HG03565 (cell line): ENCODE results near the gene SLC39A6.
"Not testable (repeated sequence)": the region's sequence is repeated elsewhere in the genome, so short reads cannot be mapped to it uniquely, and the experiment has no call there.

Experiments used
- ATAC-seq: cut with Tn5 transposase; IDR thresholded peaks from one replicate; pipeline ENCODE4 v1.9.1; 2021; ENCODE audit warnings: mild to moderate bottlenecking, moderate library complexity; ENCODE audit not compliant: unreplicated experiment

Gene SLC39A6

DNA sequence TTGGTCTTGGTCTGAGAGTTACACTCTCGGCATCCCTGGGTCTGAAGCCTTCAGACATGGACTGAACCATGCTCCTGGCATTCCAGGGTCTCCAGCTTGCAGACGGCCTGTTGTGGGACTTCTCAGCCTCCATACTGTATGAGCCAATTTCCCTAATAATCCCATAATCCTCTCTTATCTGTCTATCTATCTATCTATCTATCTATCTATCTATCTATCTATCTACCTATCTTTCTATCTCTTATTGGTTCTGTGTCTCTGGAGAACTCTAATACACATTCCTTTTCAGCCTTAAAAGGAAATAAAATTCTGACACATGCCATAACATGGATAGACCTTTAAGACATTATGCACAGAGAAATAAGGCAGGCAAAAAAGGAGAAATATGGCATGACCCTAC is 24.4 kb downstream of the SLC39A6 start:
- ATAC-seq: no peak

DNA sequence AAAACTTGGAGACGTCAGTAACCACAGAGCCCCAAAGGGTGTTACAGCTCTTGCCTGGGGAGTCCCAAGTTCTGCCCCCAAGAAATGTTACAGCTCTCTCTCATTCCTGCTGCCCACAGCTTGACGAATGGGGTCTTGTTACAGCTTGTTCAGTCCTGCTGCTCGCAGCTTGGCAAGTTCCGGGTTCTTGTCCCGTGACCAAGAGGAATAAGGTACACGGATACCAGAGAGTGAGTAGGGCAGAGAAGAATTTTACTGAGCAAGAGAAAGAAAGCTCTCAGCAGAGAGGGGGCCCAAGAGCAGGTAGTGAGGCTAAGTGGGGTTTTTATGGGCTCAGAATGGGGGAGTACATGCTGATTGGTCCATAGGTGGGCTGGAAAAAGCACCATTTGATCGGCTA is 27.2 kb downstream of the SLC39A6 start:
- ATAC-seq: no peak

DNA sequence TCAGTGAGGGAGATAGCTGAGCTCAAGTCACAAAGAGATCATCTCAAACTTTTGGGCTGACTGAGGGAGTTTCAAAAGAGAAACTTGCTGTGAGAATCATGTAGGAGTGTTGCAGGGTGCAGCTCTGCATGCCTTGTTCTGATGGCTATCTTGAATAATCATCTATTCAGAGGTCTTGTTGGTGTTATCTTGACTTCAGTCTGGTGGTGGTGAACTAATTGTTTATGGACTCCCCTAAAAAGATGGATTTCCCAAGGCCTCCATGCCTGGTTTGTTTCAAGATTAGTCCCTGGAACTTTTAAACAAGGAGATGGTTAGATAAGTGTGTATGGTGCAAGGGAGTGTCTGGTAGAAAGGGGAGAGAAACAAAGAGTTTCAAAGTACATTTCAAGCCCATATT is 29.8 kb downstream of the SLC39A6 start:
- ATAC-seq: no peak

DNA sequence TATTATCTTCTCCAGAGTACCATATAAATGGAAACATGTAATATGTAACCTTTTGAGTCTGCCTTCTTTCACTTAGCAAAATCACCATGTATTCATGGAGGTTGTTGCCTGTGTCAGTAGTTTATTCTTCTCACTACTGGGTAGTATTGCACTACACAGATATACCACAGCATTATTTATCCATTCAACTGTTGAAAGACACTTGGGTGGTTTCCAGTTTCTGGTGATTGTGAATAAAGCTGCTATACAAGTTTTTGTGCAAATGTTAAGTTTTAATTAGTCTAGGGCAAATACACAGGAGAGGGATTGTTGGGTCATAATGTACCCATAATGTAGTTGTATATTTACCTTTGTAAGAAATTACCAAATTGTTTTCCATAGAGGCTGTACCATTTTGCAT is 32.2 kb downstream of the SLC39A6 start:
- ATAC-seq: no peak

DNA sequence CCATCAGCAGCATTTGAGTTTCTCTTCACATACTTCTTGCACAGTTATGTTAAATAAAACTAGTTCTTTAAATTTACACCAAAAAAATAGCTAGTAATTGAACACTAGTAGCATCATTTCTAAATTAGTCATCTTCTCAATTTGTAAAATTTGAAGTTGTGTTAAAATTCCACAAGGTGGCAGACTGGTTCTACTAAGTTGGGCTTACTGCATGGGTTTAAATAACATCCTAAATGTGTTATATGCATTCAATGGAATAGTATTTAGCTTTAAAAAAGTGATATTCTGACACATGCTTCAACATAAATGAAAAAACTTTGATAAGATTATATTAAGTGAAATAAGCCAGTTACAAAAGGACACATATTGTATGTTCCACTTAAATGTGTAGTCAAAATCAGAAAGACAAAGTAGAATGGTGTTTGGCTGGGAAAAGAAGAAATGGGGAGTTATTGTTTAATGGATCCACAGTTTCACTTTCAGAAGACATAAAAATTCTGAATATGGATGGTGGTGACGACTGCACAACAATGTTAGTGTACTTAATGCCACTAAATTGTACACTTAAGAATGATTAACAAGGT is 33.1 kb downstream of the SLC39A6 start:
- ATAC-seq: no peak

DNA sequence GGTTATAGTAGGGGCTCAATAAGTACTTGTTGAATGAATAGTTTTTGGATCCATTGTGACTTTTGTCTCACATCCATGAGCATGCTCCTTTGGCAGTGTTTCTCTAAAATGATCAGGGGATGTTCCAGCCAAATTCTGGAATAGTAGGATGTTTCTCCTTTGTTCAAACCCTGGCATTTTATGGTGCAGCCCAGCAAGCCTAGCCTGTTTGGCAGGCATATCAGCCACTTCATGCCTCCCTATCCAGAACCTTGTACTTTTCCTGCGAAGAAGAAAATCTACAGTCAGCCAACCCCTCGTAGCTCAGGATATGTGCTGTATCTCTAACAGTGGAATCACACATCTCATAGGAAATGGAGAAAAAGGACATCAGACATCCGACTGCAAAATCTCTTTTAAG is 34.7 kb downstream of the SLC39A6 start:
- no peak for ATAC-seq

DNA sequence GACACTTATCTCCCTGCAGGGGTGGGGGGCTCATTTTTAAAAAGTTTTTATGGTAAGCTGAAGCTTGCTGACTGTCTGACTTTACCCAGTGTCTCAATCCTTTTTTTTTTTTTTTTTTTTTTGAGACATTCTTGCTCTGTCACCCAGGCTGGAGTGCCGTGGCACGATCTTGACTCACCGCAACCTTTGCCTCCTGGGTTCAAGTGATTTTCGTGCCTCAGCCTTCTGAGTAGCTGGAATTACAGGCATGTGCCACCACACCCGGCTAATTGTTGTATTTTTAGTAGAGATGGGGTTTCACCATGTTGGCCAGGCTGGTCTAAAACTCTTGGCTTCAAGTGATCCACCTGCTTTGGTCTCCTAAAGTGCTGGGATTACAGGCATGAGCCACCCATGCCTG is 37.0 kb downstream of the SLC39A6 start:
- ATAC-seq: not testable (repeated sequence)

DNA sequence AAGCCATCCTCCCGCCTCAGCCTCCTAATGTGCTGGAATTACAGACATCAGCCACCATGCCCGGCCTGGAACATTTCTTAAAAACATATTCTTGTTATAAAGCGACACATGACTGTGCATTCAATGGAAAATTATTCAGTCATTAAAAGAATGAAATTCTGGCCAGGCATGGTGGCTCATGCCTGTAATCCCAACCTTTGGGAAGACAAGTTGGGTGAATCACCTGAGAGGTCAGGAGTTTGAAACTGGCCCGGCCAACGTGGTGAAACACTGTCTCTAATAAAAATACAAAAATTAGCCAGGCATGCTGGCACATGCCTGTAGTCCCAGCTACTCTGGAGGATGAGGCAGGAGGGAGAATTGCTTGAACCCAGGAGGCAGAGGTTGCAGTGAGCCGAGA is 40.1 kb downstream of the SLC39A6 start:
- no peak for ATAC-seq

DNA sequence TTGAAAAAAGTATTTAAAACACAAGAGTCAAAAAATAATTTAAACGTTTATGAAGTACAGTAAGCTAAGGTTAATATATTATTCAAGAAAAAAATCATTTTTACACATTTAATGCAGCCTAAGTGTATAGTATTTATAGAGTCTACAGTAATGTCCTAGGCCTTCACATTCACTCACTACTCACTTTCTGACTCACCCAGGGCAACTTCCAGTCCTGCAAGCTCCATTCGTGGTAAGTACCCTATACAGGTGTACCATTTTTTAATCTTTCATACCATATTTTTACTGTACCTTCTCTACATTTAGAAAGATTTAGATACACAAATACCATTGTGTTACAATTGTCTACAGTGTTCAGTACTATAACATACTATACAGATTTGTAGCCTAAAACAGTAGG is 40.9 kb downstream of the SLC39A6 start:
- ATAC-seq: no peak

DNA sequence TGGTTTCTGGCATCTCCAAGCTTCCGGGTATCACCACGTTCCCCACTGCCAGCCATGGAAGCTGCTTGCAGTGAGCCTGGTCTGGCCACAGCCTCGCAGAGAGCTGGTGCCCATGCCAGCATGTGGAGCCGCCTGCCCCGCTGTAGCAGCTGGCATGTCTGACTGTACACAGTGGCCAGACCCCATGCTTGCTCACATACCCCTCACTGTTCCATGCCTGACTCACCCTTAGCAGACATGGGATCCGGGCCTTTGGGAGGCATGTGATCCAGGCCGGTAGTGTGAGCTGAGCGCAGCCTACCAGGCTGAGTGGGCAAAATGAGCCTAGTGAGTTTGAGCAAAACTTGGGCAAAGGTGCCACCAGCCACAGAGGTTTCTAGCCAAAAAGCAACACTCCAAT is 43.0 kb downstream of the SLC39A6 start:
- ATAC-seq: no peak

DNA sequence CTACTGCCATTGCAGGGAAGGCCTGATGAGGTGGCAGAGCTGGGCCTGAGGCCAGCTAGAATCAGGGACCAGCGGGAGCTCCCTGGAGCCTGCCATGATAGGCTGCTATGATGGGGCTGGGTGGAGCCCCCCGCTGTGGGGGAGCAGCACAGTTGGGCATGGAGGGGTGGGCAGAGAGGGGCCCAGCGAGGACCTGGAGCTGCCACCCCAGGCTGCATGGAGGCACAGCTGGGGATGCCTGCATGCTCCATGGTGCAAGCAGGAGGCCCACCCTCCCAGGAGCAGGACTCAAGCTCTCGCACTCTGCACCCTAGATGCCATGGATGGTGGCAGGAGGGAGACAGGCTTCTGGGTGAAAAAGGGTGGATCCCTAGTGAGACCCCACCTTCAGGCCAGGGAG is 43.9 kb downstream of the SLC39A6 start:
- ATAC-seq: no peak

DNA sequence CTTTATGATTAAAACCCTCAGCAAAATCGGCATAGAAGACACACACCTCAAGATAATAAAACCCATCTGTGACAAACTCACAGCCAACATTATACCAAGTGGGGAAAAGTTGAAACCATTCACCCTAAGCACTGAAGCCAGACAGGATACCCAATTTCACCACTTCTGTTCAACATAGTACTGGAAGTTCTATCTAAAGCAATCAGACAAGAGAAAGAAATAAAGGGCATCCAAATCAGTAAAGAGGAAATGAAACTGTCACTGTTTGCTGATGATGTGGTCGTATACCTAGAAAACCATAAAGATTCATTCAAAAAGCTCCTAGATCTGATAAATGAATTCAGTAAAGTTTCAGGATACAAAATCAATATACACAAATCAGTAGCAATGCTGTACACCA is 45.4 kb downstream of the SLC39A6 start:
- no peak for ATAC-seq

DNA sequence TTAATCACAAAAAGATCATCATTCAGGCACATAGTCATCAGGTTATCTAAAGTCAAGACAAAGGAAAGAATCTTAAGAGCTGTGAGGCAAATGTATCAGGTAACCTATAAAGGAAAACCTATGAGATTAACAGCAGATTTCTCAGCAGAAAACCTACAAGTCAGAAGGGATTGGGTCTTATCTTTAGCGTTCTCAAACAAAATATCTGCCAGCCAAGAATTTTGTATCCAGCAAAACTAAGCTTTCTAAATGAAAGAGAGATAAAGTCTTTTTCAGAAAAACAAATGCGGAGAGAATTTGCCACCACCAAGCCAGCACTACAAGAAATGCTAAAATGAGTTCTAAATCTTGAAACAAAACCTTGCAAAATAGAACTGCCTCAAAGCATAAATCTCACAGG is 48.0 kb downstream of the SLC39A6 start:
- not testable (repeated sequence) for ATAC-seq

DNA sequence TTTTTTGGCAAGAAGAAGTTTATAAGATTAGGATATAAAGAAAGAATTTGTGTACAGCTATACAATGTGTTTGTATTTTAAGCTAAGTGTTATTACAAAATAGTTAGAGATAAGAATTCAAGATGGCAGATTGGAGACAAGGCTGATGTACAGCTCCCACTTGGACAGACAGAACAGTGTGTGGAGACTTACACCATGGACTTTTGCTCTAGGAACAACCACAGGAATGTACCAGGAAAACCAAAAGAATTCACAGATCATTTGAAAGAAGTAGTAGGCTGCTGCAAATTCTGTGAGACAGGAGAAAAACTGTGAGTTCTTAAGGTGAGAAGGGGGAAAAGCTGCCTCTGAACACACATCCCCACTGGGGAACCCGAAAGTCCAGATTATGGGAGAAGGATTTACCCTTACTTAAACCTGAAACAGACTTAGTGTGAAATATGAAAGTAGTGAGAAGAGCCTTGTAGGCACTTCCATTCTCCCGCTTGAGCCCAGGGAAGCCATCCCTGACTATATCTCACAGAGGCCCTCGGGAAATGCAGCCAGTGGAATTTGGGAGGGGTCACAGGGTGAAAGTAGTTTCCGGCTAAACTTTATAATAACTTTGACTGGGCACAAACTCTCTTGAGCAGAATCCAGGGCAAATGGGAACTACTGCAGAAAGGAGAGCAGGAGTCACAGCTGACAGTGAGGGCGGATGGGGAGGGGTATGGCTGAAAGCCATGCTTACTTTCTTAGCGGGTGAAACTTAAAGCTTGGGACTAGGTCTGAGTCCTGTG is 50.2 kb downstream of the SLC39A6 start:
- no peak for ATAC-seq

DNA sequence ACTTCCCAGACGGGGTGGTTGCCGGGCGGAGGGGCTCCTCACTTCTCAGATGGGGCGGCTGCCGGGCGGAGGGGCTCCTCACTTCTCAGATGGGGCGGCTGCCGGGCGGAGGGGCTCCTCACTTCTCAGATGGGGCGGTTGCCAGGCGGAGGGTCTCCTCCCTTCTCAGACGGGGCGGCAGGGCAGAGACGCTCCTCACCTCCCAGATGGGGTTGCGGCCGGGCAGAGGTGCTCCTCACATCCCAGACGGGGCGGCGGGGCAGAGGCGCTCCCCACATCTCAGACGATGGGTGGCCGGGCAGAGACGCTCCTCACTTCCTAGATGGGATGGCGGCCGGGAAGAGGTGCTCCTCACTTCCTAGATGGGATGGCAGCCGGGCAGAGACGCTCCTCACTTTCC is 51.4 kb downstream of the SLC39A6 start:
- ATAC-seq: not testable (repeated sequence)

DNA sequence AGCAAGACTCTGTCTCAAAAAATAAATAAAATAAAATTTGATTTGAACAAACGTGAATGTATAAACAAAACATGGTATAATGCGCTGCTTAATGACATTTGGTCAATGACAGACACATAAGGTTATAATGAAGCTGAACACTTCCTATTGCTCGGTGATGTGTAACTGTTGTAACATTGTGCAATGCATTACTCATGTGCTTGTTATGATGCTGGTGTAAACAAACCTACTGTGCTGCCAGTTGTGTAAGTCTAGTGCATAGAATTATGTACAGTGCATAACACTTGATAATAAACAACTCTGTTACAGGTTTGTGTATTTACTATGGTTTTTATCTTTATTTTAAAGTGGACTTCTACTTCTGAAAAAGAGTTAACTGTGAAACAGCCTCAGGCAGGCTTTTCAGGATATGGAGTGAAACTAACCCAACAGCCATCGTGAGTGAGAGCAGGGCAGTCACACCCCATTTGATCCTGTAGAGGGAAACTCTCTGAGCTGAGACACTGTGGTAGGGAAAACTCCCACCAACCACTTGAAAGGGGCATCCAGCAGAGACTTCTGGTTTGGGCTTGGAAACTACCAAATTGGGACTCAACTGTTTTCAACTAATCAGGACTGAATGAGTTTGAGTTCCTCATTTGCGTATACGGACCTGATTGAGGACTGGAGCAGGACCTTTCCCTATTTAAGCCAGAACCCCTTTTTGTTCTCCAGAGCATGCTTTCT is 53.1 kb downstream of the SLC39A6 start:
- ATAC-seq: no peak

DNA sequence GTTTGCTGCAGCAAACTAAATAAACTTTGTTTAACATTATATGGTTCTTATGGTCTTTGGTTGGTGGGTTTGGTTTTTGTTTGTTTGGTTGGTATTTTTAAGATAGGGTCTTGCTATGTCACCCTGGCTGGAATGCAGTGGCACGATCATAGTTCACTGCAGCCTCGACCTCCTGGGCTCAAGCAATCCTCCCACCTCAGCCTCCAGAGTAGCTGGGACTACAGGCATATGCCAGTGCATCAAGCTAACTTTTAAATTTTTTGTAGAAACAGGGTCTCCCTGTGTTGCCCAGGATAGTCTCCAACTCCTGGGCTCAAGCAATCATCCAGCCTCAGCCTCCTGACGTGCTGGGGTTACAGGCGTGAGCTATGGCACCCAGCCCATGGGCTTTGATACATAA is 54.7 kb downstream of the SLC39A6 start:
- ATAC-seq: no peak

DNA sequence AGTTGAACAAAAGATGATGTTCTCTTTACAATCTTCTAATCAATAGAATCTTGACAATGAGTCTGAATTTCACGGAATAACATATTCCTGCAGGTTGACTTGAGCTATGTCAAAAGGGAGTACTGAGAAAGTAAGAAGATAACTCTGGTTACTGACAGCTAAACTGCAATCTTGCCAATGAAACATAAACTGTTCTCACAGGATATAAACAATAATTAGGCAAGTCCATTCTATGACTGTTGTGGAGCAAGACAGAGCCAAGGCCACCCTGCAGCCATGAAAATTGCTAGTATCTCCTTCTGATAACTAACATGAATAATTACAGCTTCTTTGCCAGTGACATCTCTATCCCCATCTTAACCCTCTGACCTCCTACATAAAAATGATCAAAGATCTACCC is 55.5 kb downstream of the SLC39A6 start:
- no peak for ATAC-seq

DNA sequence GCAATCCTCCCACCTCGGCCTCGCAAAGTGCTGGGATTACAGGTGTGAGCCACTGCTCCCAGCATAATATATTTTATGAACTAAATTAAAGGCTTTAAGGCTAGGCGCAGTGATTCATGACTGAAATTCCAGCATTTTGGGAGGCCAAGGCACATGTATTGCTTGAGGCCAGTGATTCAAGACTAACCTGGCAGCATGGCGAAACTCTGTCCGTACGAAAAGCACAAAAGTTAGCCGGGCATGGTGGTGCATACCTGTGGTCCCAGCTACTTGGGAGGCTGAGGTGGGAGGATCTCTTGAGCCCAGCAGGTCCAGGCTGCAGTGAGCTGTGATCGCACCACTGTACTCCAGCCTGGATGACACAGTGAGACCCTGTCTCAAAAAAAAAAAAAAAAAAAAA is 56.7 kb downstream of the SLC39A6 start:
- ATAC-seq: not testable (repeated sequence)

DNA sequence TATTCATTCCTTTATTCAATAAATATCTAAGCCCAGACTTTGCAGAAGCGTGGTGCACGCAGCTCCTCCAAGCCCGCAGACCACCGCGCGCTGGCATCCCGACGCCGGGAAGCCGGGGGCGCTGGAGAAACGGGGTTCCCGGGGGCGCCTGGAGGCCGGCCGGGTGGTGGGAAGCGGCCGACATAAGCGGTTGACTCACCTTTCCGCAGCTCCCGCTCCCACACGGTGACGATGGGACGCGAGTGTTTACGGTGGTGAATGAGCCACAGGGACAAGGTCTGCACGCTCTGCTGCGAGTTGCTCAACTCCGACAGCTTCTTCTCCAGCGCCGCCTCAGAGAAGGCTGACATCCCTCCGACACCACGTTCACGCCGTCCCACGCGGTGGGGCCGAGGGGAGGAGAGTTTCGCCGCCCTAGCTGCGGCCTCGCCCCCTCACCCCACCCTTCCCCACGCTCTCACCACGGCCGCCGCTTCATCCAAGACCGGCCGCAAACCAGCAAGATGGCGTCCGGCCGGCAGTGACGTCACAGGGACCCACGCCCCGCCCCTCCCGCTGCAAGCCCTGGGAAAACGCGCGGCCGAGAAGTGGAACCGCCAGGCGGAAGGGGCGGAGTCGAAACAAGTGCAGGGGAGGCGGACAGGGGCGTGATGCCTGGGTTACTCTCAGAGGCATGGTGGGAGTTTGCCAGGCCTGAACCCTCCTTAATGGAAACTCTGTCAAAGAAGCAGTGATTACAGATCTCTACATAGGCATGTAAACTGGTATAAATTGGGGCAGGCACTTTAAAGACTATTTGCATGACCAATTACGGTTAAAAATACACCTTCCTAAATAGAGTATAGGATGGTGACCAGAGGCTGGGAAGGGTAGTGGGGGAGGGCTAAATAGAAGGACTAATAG is 61.8 kb downstream of the SLC39A6 start, which contains the start of gene RPRD1A:
TSS of gene RPRD1A (minus strand) at position 505 of the 903 bp plus-strand sequence. CDS start at position 350, 155 bp downstream.
- ATAC-seq: peak; percentile 77

DNA sequence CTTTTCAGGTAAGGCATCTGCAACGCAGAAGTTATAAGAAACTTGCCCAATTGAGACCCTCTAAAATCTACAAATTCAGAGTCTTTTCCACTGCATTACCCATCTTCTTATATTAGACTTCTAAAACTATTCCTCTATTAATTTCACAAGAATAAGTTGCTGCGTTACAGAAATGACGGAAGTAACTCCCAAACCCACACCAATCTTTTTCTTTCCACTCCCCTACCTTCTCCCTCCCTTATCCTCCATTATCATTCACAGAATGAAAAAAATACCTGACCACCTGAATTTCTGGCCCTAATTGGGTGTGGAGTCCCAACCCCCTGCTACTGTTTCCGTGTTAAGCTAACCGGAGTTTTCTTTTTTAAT is 62.5 kb downstream of the SLC39A6 start:
- no peak for ATAC-seq
